HCT116 (cell line): ENCODE data around the gene ZNF532. TPM values are rescaled to one million over a fixed set of nuclear protein-coding genes. Genes with fewer than 3 reads are reported as not detected.

ENCODE experiments used
- ATAC-seq: fragments of 200-7000 bp; cut with Tn5 transposase; 2 replicates; pipeline ENCODE4 v1.9.1; 2020; ENCODE audit warnings: mild to moderate bottlenecking, moderate library complexity
- BruUV-seq: library from RNA; stranded (reverse); fragments of 400-500 nt; replicated peaks from 2 replicates; lab custom pipeline; 2021; lab: Mats Ljungman, UMichigan
- CTCF ChIA-PET: fragments of 300-600 bp; sonication (Branson Sonifier 250); formaldehyde crosslinking; loops from one replicate; lab custom pipeline; 2021; ENCODE audit warnings: antibody characterized with exemption; lab: Charles Lee
- POLR2A ChIA-PET: fragments of 300-600, 350-600 bp; sonication (Branson Sonifier 250); formaldehyde crosslinking; loops from one replicate; lab custom pipeline; 2021; ENCODE audit warnings: antibody characterized with exemption; lab: Charles Lee
- RAD21 ChIA-PET, 2 experiments: fragments of 300-600 bp; sonication (Branson Sonifier 250); formaldehyde crosslinking; loops; one replicate each; lab custom pipeline; 2023; ENCODE audit warnings: low total read pairs in 2 of 2; ENCODE audit not compliant: uncharacterized antibody in 2 of 2, unreplicated experiment in 2 of 2, low non-redundant PET in 1 of 2; lab: Charles Lee
- DNase-seq: peaks from one replicate; pipeline ENCODE4 v3.0.0-alpha.2; 2010; ENCODE audit warnings: low read depth, low spot score
- H2AFZ ChIP-seq: fragments of 200-600 bp; shearing (Covaris generic), sonication (generic); 2 replicates; pipeline ENCODE4 v1.6.1; 2017; ENCODE audit warnings: low read depth, mixed run types, mixed read lengths, antibody characterized with exemption, low read length; ENCODE audit not compliant: poor library complexity, severe bottlenecking
- H3K27ac ChIP-seq: 2 replicates; pipeline ENCODE4 v1.5.1; 2012; ENCODE audit warnings: low read depth, low read length
- H3K27me3 ChIP-seq: fragments of 200-600 bp; sonication (generic); 2 replicates; pipeline ENCODE4 v1.6.1; 2016; ENCODE audit warnings: mixed run types, low read length, mixed read lengths; ENCODE audit not compliant: insufficient read depth
- H3K36me3 ChIP-seq, 2 experiments: fragments of 200-500 bp in 1 of 2; fragments of 200-600 bp in 1 of 2; sonication (Bioruptor generic) in 1 of 2; sonication (generic) in 1 of 2; 2 replicates each; pipeline versions ENCODE4 v1.5.1 to v1.6.1; 2014 to 2016; ENCODE audit warnings: low read length in 2 of 2, inconsistent platforms in 1 of 2, mixed read lengths in 1 of 2, mixed run types in 1 of 2; ENCODE audit not compliant: insufficient read depth in 2 of 2, control insufficient read depth in 1 of 2
- H3K4me1 ChIP-seq, 2 experiments: fragments of 200-600 bp in 1 of 2; sonication (generic) in 1 of 2; 2 replicates each; pipeline versions ENCODE4 v1.5.1 to v1.6.1; 2012 to 2017; ENCODE audit warnings: low read length in 2 of 2, inconsistent platforms in 1 of 2, mild to moderate bottlenecking in 1 of 2, mixed read lengths in 1 of 2, mixed run types in 1 of 2, moderate library complexity in 1 of 2; ENCODE audit not compliant: insufficient read depth in 2 of 2, control insufficient read depth in 1 of 2
- H3K4me2 ChIP-seq: fragments of 200-600 bp; sonication (generic); 2 replicates; pipeline ENCODE4 v1.6.1; 2017; ENCODE audit warnings: mixed run types, low read length, mixed read lengths
- H3K4me3 ChIP-seq, 2 experiments: fragments of 200-600 bp in 1 of 2; sonication (generic) in 1 of 2; replicated peaks in 1 of 2; 2 replicates each; pipeline ENCODE4 v1.5.1; 2011 to 2016; ENCODE audit warnings: low read length in 2 of 2, control low read depth in 1 of 2, low read depth in 1 of 2, mild to moderate bottlenecking in 1 of 2, mixed read lengths in 1 of 2, mixed run types in 1 of 2
- H3K79me2 ChIP-seq: fragments of 200-600 bp; sonication (generic); 2 replicates; pipeline ENCODE4 v1.6.1; 2017; ENCODE audit warnings: mild to moderate bottlenecking, mixed run types, low read length, moderate library complexity, mixed read lengths; ENCODE audit not compliant: insufficient read depth
- H3K9ac ChIP-seq: fragments of 200-600 bp; sonication (generic); 2 replicates; pipeline ENCODE4 v1.6.1; 2016; ENCODE audit warnings: low read length, mixed read lengths
- H3K9me2 ChIP-seq: fragments of 200-600 bp; sonication (generic), shearing (Covaris generic); 2 replicates; pipeline ENCODE4 v1.6.1; 2017; ENCODE audit warnings: mixed run types, mild to moderate bottlenecking, moderate library complexity; ENCODE audit not compliant: insufficient read depth
- H3K9me3 ChIP-seq, 2 experiments: fragments of 200-500 bp in 1 of 2; fragments of 200-600 bp in 1 of 2; sonication (Bioruptor generic) in 1 of 2; sonication (generic) in 1 of 2; 2 replicates each; pipeline ENCODE4 v1.6.1; 2014 to 2017; ENCODE audit warnings: low read length in 2 of 2, mixed read lengths in 2 of 2, inconsistent platforms in 1 of 2, low read depth in 1 of 2, mild to moderate bottlenecking in 1 of 2, mixed run types in 1 of 2, moderate library complexity in 1 of 2; ENCODE audit not compliant: control insufficient read depth in 1 of 2, insufficient read depth in 1 of 2
- H4K20me1 ChIP-seq: fragments of 200-600 bp; sonication (generic), shearing (Covaris generic); 2 replicates; pipeline ENCODE4 v1.6.1; 2017; ENCODE audit warnings: mixed run types, mild to moderate bottlenecking, moderate library complexity; ENCODE audit not compliant: insufficient read depth
- EGR1 ChIP-seq: IDR thresholded peaks from 2 replicates; pipeline ENCODE4 v1.6.1; 2012; ENCODE audit warnings: low read depth
- ELF1 ChIP-seq: IDR thresholded peaks from 2 replicates; pipeline ENCODE4 v1.6.1; 2012; ENCODE audit warnings: low read depth, borderline replicate concordance
- EZH2 ChIP-seq: fragments of 200-600 bp; sonication (generic); IDR thresholded peaks from 2 replicates; pipeline ENCODE4 v1.6.1; 2017; ENCODE audit warnings: antibody characterized with exemption, mixed run types
- EZH2phosphoT487 ChIP-seq: fragments of 200-600 bp; IDR thresholded peaks from 2 replicates; pipeline ENCODE4 v1.6.1; 2018; ENCODE audit warnings: antibody characterized with exemption, borderline replicate concordance
- FOSL1 ChIP-seq: IDR thresholded peaks from 2 replicates; pipeline ENCODE4 v1.6.1; 2012; ENCODE audit warnings: low read depth
- POLR2A ChIP-seq: IDR thresholded peaks from 2 replicates; pipeline ENCODE4 v1.7.0; 2011; ENCODE audit warnings: borderline replicate concordance; ENCODE audit not compliant: insufficient read depth, insufficient read length; ENCODE audit errors: extremely low read depth
- POLR2AphosphoS5 ChIP-seq: IDR thresholded peaks from 2 replicates; pipeline ENCODE4 v1.6.1; 2011; ENCODE audit warnings: mild to moderate bottlenecking, low read depth, low read length, moderate library complexity
- SIN3A ChIP-seq: IDR thresholded peaks from 2 replicates; pipeline ENCODE4 v1.6.1; 2012; ENCODE audit warnings: low read depth
- TCF7L2 ChIP-seq: IDR thresholded peaks from 2 replicates; pipeline ENCODE4 v1.7.0; 2011; ENCODE audit warnings: borderline replicate concordance, inconsistent platforms; ENCODE audit not compliant: insufficient read depth, insufficient read length; ENCODE audit errors: extremely low read depth
- ZFX ChIP-seq: fragments of 450-650 bp; IDR thresholded peaks from 2 replicates; pipeline ENCODE4 v1.6.1; 2017
- ZNF274 ChIP-seq: fragments of 200-500 bp; sonication (Bioruptor generic); IDR thresholded peaks from 2 replicates; pipeline ENCODE4 v1.6.1; 2014; ENCODE audit warnings: mild to moderate bottlenecking, low read depth, low read length, inconsistent platforms
- intact Hi-C: fragments of 100-400 bp; cut with micrococcal nuclease; formaldehyde crosslinking; loops from 2 replicates; pipeline ENCODE4 v1.10.0; 2022
- total RNA-seq: library from RNA; stranded (reverse); gene quantifications from one replicate; pipeline ENCODE4 v1.2.1, GENCODE V29; 2021; ENCODE audit not compliant: unreplicated experiment
- TF ChIP-seq, protein P1 (sequence below): IDR thresholded peaks from 2 replicates; pipeline ENCODE4 v1.6.1; 2011; ENCODE audit warnings: mild to moderate bottlenecking, low read length, moderate library complexity; ENCODE audit not compliant: insufficient replicate concordance; ENCODE audit errors: extremely low read depth
- TF ChIP-seq, protein P2 (sequence below): IDR thresholded peaks from 2 replicates; pipeline ENCODE4 v1.6.1; 2012
- TF ChIP-seq, protein P3 (sequence below), 3 experiments: fragments of 200-600 bp in 1 of 3; sonication (generic) in 1 of 3; IDR thresholded peaks in 2 of 3; conservative IDR thresholded peaks in 1 of 3; 2 replicates each; pipeline ENCODE4 v1.5.1; 2012 to 2017; ENCODE audit warnings: low read depth in 2 of 3, low read length in 2 of 3, antibody characterized with exemption in 1 of 3, borderline replicate concordance in 1 of 3, control low read depth in 1 of 3, mild to moderate bottlenecking in 1 of 3, mixed read lengths in 1 of 3, mixed run types in 1 of 3, moderate library complexity in 1 of 3; ENCODE audit not compliant: insufficient read depth in 1 of 3

Gene ZNF532
- total RNA-seq, 1 experiment from 2014 or later: 11.6 TPM

DNA sequence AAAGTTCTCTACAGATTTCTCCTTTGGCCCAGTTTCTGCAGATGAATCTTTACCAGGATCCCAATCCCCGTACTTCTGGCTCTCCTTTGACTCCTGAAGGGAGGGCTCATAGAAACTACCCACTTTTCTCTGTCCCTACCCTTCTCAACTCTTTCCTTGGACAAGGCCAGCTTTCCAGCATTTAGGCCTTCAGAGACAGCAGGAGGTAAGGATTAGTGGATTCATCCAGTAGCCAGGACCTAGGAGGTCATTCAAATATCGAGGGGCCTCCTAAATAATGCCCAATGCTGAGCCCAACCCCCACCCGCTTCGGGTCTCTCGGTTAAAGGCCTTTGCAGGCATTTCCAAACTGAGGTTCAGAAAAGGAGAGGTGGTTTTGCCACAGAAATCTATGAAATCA, 4.8 kb upstream of the ZNF532 start:
- RAD21 ChIA-PET: no interaction called here

More for the DNA sequence above, 4.8 kb upstream of the ZNF532 start:
- ATAC-seq: no peak
- no TSS peak for BruUV-seq
- Histone ChIP-seq H3K36me3 (no peaks in the 10 kb centered on the region), H3K27ac (no peak overlapping the region), H2AFZ (no peak overlapping the region), H4K20me1 (no peaks in the 10 kb centered on the region), H3K9me3 (no peaks in the 10 kb centered on the region), H3K4me2 (no peak overlapping the region), H3K9me2 (no peaks in the 10 kb centered on the region), H3K79me2 (no peaks in the 10 kb centered on the region), H3K9ac (no peak overlapping the region), H3K27me3 (no peaks in the 10 kb centered on the region), H3K4me1 (peaks cover 7 to 30% of the 10 kb centered on the region in 2 experiments; a peak in 3 of 4 replicates), H3K4me3 (no peak overlapping the region)
- CTCF ChIA-PET: no interaction called here
- POLR2A ChIA-PET: no interaction called here
- no peak for DNase-seq
- TF ChIP-seq EGR1 (no peak), EZH2 (no peak), FOSL1 (no peak), ZFX (no peak), SIN3A (no peak), POLR2A (no peak), TCF7L2 (no peak), ZNF274 (no peak), ELF1 (no peak), EZH2phosphoT487 (no peak), POLR2AphosphoS5 (no peak)
- TF ChIP-seq, protein P1, sequence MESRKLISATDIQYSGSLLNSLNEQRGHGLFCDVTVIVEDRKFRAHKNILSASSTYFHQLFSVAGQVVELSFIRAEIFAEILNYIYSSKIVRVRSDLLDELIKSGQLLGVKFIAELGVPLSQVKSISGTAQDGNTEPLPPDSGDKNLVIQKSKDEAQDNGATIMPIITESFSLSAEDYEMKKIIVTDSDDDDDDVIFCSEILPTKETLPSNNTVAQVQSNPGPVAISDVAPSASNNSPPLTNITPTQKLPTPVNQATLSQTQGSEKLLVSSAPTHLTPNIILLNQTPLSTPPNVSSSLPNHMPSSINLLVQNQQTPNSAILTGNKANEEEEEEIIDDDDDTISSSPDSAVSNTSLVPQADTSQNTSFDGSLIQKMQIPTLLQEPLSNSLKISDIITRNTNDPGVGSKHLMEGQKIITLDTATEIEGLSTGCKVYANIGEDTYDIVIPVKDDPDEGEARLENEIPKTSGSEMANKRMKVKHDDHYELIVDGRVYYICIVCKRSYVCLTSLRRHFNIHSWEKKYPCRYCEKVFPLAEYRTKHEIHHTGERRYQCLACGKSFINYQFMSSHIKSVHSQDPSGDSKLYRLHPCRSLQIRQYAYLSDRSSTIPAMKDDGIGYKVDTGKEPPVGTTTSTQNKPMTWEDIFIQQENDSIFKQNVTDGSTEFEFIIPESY: no peak
- TF ChIP-seq, protein P2, sequence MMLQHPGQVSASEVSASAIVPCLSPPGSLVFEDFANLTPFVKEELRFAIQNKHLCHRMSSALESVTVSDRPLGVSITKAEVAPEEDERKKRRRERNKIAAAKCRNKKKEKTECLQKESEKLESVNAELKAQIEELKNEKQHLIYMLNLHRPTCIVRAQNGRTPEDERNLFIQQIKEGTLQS: no peak
- TF ChIP-seq, protein P3, sequence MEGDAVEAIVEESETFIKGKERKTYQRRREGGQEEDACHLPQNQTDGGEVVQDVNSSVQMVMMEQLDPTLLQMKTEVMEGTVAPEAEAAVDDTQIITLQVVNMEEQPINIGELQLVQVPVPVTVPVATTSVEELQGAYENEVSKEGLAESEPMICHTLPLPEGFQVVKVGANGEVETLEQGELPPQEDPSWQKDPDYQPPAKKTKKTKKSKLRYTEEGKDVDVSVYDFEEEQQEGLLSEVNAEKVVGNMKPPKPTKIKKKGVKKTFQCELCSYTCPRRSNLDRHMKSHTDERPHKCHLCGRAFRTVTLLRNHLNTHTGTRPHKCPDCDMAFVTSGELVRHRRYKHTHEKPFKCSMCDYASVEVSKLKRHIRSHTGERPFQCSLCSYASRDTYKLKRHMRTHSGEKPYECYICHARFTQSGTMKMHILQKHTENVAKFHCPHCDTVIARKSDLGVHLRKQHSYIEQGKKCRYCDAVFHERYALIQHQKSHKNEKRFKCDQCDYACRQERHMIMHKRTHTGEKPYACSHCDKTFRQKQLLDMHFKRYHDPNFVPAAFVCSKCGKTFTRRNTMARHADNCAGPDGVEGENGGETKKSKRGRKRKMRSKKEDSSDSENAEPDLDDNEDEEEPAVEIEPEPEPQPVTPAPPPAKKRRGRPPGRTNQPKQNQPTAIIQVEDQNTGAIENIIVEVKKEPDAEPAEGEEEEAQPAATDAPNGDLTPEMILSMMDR (IDR thresholded peaks at IDR 0.05 in 2 of 3, conservative IDR thresholded peaks at IDR 0.05 in 1 of 3; ENCODE audit: borderline replicate concordance in 1 of 3, insufficient read depth in 1 of 3, low read depth in 2 of 3, low read length in 2 of 3): no peak
- intact Hi-C loops: loop anchor here (5.0 kb wide), 1 partner anchor 73 kb away; no protein-coding TSS in a partner anchor
